GM18508 (cell line): Measurements from ENCODE around the gene PATE2.

Experiments used
- ATAC-seq: cut with Tn5 transposase; IDR thresholded peaks from one replicate; pipeline ENCODE4 v1.9.1; 2021; ENCODE audit warnings: moderate number of reproducible peaks; ENCODE audit not compliant: insufficient read depth, unreplicated experiment

The PATE2 gene

DNA sequence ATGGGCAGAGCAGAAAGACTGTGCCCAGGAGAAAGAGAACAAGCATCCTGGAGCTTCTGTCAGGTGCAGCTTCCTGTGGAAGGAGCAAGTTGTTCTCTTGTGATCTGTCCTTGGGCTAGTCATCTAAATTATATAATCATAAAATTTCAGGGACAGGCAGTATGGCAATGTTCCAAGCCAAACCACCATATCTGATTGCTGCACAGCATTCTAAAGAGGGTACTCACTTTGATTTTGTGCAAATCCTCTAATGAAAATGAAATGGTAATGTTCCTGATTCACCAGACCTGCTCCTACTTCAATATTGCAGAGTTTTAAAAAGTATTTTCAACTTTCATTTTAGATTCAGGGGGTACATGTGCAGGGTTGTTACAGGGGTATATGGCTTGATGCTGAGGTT lies at the start of gene PATE2:
TSS of gene PATE2 (minus strand) at position 101 of the 400 bp plus-strand sequence. CDS start at position 46, 55 bp downstream.
- no peak for ATAC-seq

DNA sequence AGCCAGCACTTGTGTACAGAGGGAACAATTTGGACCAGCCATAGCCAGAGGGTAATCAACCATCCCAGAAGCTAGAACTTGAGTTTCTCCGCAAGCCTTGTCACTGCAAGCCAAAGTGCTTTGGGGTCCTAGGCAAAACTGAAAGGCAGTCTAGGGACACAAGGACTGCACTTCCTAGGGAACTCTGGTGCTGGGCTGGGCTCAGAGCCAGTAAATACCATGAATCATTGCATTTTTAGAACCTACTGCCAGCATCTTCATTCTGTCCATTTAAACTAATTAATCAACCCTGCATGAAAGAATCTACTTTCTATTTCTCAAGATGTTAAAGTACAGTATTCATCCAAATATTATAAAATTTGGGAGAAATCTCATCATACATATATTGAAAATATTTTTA lies 29.3 kb upstream of the PATE2 start:
- ATAC-seq: no peak

GRCh38 chr11:125802387-125802786 lies 23.8 kb upstream of the PATE2 start:
- no peak for ATAC-seq

DNA sequence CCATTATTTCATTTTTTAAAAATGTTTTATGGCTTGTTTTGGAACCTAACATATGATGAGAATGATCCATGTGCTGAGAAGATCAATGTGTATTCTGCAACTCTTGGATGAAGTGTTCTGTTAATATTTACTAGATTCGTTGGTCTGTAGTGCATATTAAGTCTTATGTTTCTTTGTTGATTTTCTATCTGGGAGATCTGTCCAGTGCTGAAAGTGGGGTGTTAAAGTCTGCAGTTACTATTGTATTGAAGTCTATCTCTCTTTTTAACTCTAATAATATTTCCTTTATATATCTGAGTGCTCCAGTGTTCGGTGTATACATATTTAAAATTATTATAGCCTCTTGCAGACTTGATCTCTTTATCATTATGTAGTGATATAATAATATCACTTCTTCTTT lies 21.2 kb upstream of the PATE2 start:
- no peak for ATAC-seq

DNA sequence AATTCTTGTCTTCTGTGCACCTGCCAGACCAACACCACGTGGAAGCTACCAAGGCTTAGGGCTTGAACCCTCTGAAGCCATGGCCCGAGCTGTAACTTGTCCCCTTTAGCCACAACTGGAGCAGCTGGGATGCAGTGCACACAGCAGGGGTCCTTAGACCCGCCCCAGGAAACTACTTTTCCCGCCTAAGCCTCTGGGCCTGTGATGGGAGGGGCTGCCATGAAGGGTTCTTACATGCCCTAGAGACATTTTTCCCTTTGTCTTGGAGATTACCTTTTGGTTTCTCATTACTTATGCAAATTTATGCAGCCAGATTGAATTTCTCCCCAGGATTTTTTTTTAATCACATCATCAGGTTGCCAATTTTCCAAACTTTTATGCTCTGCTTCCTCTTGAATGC lies 19.0 kb upstream of the PATE2 start:
- no peak for ATAC-seq

DNA sequence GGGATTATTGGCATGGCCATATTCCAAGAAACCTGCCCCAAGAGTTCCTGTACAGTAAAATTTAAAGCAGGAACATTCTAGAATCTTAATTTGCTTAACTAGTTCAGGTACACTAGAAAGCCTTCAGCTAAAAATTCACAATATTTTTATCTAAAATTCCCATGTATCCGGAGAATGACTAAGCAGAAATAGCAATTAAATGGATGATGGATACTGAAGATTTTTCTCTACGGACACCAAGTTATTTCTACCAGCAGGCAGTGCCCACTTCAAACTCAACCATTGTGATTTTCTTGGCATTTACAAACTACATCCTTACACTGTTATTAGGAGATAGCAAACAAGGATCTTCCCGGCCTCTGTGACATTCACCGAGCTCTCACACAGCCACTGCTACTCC lies 12.2 kb upstream of the PATE2 start:
- ATAC-seq: no peak

- ATAC-seq: no peak
Measured at GRCh38 chr11:125787827-125788226, 9.2 kb upstream of the PATE2 start, which contains the start of gene PATE3. TSS of gene PATE3 (plus strand) at chr11:125788127. CDS start at chr11:125788152, 25 bp downstream.

GRCh38 chr11:125784678-125785077 lies 6.0 kb upstream of the PATE2 start:
- no peak for ATAC-seq

DNA sequence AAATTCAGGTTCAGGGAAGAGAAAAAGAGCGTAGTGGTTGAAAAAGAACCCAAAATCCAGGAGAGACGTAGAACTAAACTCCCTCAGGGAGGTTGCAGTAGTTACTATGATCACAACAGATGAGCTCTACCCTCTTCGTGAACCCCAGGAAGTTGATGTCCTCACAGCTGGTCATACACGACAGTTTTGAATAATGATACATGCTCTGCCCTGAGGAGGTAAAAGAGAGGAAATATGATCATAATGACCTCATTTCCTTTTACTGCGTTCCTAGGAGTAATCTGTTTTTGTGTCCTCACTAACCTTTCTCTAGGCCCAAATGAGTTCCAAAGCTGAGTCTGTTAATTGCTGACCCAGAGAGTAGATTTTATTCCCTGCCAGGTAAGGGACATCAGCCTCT lies 1.3 kb downstream of the PATE2 start:
- ATAC-seq: no peak

GRCh38 chr11:125773516-125773915 lies 5.1 kb downstream of the PATE2 start:
- no peak for ATAC-seq

- ATAC-seq: no peak
Measured at GRCh38 chr11:125772834-125773505, 5.7 kb downstream of the PATE2 start.

DNA sequence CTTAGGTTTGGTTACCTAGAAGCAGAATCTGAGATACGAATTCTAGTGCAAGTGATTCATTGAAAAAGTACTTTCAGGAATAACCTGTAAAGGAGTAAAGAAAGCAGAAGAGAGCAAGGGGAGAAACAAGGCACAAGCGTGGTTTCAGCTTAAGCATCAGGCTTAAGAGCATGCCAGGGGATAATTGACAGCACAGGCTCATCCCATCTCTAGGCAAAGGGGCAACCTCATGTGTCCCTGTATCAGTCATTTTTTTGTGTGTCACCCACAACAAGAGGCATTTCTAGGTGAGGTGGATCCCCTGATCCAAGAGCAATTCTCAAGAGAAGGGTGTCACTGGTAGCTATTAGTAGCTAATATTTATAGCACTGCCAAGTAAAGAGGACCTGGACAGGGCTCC lies 8.0 kb downstream of the PATE2 start:
- no peak for ATAC-seq

DNA sequence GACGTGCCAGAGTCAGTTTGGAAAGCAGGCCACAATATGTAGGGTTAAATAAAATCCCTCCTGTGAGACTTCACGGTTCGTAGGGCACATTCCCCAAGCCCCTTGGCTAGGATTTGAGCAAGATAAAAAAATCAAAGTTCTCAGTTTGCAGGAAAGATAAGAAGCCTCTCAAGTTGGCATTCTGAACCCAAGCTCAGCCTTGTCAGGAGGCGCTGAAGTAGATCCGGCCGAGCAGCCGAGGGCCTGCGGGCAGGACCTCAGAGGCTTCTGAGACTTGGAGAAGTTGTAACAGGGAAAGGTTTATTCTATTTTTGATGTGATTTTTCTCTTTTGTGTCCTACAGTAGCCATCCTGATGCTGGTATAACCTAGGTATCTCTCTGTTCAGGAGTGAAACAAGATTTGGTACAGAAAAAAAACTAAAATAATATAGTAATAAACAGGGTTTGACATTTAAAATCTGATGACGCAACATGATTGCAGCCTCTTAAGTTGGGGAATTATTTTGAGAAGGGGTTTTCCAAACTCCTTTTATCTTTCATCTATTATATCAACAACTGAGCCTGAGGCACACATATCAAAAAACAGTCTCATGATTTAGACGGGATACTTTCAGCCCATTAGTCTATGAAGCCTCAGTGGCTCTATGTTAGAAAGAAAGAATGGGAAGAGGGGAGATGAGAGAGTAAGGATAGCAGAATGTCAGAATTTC lies 10.1 kb downstream of the PATE2 start:
- ATAC-seq: no peak

DNA sequence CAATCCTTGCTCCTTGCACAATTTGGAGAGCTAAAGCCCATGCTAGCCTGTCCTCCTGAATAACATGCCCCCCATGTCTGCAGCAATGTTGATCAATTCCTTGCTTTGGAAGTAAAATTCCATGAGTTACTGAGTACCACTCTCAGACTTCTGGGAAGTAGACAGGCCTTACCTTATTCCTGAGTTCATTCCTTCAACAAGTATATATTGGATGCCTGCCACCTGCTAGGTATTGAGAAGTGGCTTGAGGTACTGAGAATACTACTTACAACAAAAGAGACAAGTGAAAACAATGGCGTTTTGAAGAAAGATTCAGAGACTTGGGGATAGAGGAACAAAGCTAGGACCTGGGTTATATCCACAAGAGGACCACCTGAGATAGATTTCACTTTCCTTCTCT lies 12.4 kb downstream of the PATE2 start:
- no peak for ATAC-seq

DNA sequence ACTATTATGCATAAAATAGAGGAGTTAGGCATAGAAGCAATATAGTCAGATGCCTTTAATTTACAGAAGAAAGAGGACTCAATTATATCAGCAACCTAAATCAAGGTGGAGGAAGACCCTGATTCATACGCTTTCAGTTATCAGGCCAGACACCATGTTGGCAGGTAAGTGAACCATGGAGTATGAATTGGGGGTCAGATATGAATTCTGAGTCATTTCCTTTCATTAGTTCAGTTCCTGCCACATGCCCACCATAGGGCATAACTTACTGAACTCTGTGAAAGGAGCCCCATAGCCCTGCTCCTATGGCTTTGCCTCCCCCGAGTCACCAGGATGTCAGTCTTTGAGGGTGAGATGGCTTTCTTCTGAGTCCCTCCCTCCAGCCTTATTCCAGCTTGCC lies 15.1 kb downstream of the PATE2 start:
- no peak for ATAC-seq

- no peak for ATAC-seq
Measured at GRCh38 chr11:125762445-125762844, 16.2 kb downstream of the PATE2 start.

GRCh38 chr11:125756050-125756449 lies 22.6 kb downstream of the PATE2 start:
- ATAC-seq: no peak

DNA sequence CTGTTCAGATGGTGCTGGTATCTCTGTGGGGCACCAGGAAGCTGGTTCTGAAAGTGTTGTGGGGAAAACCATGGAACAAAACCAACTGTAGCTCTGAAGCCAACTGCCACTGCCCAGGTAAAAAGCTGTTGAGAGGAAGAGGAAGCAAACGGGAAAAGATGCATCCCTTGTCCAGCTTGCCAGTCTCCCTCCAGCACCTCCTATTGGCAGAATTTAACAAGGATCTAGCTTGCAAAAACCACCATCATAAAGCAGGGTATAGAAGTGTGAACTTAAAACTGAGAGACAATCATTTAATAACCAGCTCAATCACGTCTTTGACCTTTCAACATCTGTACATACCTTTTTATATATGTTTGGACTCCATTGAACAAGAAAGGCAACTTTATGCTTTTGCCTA lies 28.0 kb downstream of the PATE2 start:
- ATAC-seq: no peak

DNA sequence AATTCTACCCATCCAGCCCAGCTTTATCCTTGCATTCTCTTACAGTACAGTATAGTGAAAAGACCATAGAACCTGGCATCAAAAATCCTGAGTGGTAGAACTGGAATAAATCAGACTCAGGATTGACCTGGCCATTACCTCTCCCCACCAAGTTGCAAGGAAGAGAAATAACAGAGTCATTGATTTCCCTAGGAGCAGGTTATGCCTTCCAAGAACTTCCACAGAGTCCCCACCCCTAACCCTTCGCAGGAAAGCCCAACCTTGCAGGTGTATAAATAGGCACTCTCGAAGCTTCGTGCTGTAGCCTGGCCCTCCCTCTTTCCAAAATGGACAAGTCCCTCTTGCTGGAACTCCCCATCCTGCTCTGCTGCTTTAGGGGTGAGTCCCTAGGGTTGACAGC lies 32.6 kb downstream of the PATE2 start, which contains the start of gene PATE1:
TSS of gene PATE1 (plus strand) at position 301 of the 400 bp plus-strand sequence. CDS start at position 327, 26 bp downstream.
- no peak for ATAC-seq

DNA sequence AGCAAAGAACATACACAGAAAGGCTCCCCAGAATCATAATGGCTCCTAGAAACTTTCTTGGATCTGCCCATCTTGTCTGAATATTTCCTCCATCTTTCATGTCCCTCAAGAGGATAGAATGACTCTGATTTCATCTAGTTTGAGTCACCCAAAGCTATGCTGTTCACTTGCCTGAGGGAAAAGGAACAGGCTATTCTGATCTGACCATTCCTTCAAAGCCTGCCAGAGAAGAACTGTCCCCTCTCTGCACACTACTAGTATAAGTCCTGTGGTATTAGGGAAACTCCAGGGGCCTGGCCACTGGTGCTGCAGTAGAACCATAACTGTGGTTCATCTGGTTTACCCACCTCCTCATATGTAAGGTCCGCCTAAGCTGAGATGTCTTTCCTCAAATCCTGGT lies 34.9 kb downstream of the PATE2 start:
- no peak for ATAC-seq

- ATAC-seq: no peak
Measured at GRCh38 chr11:125740617-125741016, 38.0 kb downstream of the PATE2 start.

DNA sequence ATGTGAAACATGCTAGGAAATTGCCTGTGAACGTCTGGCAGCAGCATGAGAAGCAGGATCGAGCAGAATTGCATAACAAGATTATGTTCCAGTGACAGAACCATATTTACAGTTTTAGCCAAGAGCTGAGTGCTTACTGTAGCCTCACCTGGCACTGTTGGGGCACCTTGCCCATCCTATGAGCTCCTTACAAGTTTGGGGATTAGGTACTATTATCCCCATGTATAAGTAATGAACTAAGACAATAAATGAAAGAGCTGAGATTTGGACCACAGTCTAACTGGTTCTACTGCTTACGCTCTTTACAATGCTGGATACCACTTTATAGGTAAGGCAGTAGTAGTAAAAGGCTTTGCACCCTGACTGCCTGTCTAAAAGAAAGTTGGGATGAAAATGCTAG lies 49.7 kb downstream of the PATE2 start:
- ATAC-seq: no peak
